GM12872 (cell line): ENCODE measurements around the gene TLL2.

ENCODE experiments used
- TF ChIP-seq, protein P1 (sequence below): IDR thresholded peaks from 3 replicates; pipeline ENCODE4 v1.5.1; 2011; ENCODE audit warnings: low read depth, mild to moderate bottlenecking, low read length, moderate library complexity; ENCODE audit not compliant: insufficient read depth

TLL2 gene

GRCh38 chr10:96338279-96338925, 175.3 kb downstream of the TLL2 start:
- TF ChIP-seq, protein P1, sequence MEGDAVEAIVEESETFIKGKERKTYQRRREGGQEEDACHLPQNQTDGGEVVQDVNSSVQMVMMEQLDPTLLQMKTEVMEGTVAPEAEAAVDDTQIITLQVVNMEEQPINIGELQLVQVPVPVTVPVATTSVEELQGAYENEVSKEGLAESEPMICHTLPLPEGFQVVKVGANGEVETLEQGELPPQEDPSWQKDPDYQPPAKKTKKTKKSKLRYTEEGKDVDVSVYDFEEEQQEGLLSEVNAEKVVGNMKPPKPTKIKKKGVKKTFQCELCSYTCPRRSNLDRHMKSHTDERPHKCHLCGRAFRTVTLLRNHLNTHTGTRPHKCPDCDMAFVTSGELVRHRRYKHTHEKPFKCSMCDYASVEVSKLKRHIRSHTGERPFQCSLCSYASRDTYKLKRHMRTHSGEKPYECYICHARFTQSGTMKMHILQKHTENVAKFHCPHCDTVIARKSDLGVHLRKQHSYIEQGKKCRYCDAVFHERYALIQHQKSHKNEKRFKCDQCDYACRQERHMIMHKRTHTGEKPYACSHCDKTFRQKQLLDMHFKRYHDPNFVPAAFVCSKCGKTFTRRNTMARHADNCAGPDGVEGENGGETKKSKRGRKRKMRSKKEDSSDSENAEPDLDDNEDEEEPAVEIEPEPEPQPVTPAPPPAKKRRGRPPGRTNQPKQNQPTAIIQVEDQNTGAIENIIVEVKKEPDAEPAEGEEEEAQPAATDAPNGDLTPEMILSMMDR: no peak

- TF ChIP-seq, protein P1: no peak
Observed at GRCh38 chr10:96337106-96337505, 176.6 kb downstream of the TLL2 start.

- TF ChIP-seq, protein P1: peak; percentile 77
Observed at GRCh38 chr10:96334616-96335526, 178.9 kb downstream of the TLL2 start.

DNA sequence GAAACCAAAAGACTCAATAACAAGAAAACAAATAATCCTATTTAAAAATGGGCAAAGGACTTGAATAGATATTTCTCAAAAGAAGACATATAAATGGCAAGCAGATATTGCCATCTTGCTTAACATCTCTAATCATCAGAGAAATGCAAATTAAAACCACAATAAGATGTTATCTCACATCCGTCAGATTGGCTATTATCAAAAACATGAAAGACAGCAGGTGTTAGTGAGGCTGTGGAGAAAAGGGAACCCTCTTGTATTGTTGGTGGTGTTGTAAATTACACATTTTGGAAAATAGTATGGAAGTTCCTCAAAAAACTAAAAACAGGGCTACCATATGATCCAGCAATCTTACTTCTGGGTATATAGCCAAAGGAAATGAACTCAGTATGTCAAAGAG, 180.6 kb downstream of the TLL2 start:
- TF ChIP-seq, protein P1: no peak

GRCh38 chr10:96327462-96327861, 186.3 kb downstream of the TLL2 start:
- TF ChIP-seq, protein P1: no peak

DNA sequence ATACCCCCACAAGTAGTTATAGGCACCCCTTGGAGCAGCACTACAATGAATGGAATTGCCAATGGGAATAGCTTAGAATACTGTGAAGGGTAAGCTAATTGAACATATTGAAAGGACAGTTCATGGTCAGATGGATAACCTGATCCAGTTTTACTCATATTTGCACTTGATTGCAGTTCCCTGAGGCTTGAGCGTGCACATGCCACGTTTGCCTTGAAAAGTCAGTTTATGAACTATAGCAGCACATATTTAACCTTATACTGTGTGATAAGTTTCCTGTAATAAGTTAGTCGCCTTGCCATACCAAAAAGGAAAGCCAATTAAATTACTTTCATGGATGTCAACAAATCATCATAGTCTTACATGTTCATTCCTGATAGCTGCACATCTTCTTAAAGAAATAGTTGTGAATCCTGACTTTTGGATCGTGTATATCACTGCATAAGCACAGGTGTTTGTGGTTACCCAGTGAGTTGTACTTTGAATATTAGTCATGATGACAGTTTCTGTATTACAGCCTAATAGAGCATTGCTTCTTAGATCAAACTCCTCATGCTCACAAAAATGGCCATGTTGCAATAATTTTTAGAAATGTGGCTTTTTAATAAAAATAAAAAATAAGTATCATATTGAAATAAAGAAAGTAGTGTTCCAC, 187.9 kb downstream of the TLL2 start:
- TF ChIP-seq, protein P1: no peak

GRCh38 chr10:96324447-96324846, 189.3 kb downstream of the TLL2 start:
- TF ChIP-seq, protein P1: no peak
